ENCODE data around the gene HNF1A. TPM values are rescaled to one million over a fixed set of nuclear protein-coding genes. Genes with fewer than 3 reads are reported as not detected.

HNF1A gene
- total RNA-seq, 2 donors from 2014 or later, result 0.24 to 0.42 TPM

DNA sequence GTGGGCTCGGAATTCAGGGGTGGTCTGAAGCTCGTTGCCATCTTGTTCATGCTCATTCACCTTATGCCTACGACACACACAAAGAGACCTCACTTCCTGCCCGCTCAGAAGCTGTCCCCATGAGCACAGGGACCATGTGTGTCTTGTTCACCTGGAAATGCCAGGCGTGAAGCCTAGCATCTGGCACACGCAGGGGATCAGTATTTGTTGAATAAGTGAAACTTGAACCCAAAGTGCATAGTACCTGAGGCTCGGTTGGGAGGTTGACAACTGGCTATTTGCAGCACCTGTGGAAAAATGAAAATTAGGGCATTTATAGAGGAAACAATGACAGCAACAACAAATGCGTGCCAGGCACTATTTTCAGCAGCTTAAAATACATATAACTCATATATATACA, 32.5 kb downstream of the HNF1A start:
- no peaks in the 10 kb centered on the region for H3K9me3 Mint-ChIP-seq
- H3K36me3 Mint-ChIP-seq (ENCODE audit: low read depth), result peaks cover 45% of the 10 kb centered on the region
- 92 to 96% methylated on average over 7 of the region's 8 CpGs for WGBS, 2 experiments (ENCODE audit: insufficient coverage in 1 of 2, insufficient read length in 1 of 2)
- no peak overlapping the region for H3K27ac Mint-ChIP-seq
- H3K4me3 Mint-ChIP-seq, result no peak overlapping the region
- Histone ChIP-seq H3K36me3 (ENCODE audit: control insufficient read depth, insufficient read depth, low read length) (peaks cover 51% of the 10 kb centered on the region), H3K27ac (ENCODE audit: low read depth, low read length) (no peak overlapping the region), H3K9me3 (ENCODE audit: control insufficient read depth, low read length) (no peaks in the 10 kb centered on the region), H3K9ac (ENCODE audit: extremely low read depth, low read length, poor library complexity, severe bottlenecking) (no peak overlapping the region), H3K4me3 (ENCODE audit: low read length) (no peak overlapping the region), H3K4me1 (ENCODE audit: control insufficient read depth, insufficient read depth, low read length) (no peaks in the 10 kb centered on the region), H3K27me3 (ENCODE audit: control insufficient read depth, insufficient read depth, low read length, poor library complexity, severe bottlenecking) (no peaks in the 10 kb centered on the region)
- no peak for TF ChIP-seq CTCF (conservative IDR thresholded peaks at IDR 0.05)
- peaks cover 8% of the 10 kb centered on the region for H3K4me1 Mint-ChIP-seq
- no peaks in the 10 kb centered on the region for H3K27me3 Mint-ChIP-seq (ENCODE audit: insufficient read depth)
- DNase-seq, result no peak

DNA sequence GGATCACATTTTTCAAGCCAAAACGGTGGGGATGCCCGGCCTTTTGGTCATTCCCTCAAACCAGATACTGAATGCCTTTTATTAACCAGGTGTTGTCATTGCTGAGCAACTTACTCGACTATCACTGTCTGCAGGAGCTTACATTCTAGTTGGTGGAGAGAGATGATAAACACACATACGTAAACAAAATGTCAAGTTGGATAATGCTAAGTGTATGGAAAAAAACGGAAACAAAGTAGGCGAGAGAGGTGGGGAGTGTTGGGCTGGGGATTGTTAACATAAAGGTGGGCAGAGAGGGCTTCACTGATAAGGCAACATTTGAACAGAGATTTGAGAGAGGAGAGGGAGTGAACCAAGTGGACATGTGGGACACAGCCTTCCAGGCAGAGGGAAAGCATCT, 33.5 kb downstream of the HNF1A start:
- no peak overlapping the region for H3K27ac Mint-ChIP-seq
- 91 to 99% methylated on average over 4 to 6 of the region's 6 CpGs for WGBS, 2 experiments (ENCODE audit: insufficient coverage in 1 of 2, insufficient read length in 1 of 2)
- no peaks in the 10 kb centered on the region for H3K9me3 Mint-ChIP-seq

DNA sequence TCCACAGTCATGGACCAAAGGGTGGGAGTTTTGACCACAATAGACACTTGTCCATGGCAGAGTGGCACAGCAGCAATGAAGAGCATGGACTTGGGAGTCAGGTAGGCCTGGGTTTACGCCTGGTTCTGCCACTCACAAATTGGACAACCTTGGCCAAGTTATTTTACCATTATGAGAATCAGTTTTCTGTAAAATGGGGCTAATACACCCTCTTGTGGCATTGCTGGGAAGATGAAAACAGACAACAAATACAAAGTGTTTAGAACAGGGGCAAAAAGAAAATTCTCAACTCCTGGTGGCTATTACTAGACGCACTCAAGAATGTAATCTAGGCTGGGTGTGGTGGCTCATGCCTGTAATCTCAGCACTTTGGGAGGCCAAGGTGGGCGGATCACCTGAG, 35.4 kb downstream of the HNF1A start:
- TF ChIP-seq CTCF (conservative IDR thresholded peaks at IDR 0.05), result peak; percentile 13
- Mint-ChIP-seq H3K27ac (no peak overlapping the region), H3K4me3 (no peak overlapping the region), H3K9me3 (peaks cover 4% of the 10 kb centered on the region), H3K36me3 (ENCODE audit: low read depth) (peaks cover 27% of the 10 kb centered on the region), H3K27me3 (ENCODE audit: insufficient read depth) (no peaks in the 10 kb centered on the region), H3K4me1 (peaks cover 8% of the 10 kb centered on the region)
- Histone ChIP-seq H3K4me3 (ENCODE audit: low read length) (no peak overlapping the region), H3K9ac (ENCODE audit: extremely low read depth, low read length, poor library complexity, severe bottlenecking) (no peak overlapping the region), H3K36me3 (ENCODE audit: control insufficient read depth, insufficient read depth, low read length) (peaks cover 31% of the 10 kb centered on the region), H3K9me3 (ENCODE audit: control insufficient read depth, low read length) (peaks cover under 1% of the 10 kb centered on the region), H3K27ac (ENCODE audit: low read depth, low read length) (no peak overlapping the region), H3K4me1 (ENCODE audit: control insufficient read depth, insufficient read depth, low read length) (no peaks in the 10 kb centered on the region), H3K27me3 (ENCODE audit: control insufficient read depth, insufficient read depth, low read length, poor library complexity, severe bottlenecking) (no peaks in the 10 kb centered on the region)
- 96 to 100% methylated on average over 1 to 3 of the region's 3 CpGs for WGBS, 2 experiments (ENCODE audit: insufficient coverage in 1 of 2, insufficient read length in 1 of 2)
- DNase-seq, result no peak

More for the DNA sequence above, 33.5 kb downstream of the HNF1A start:
- Histone ChIP-seq H3K9ac (ENCODE audit: extremely low read depth, low read length, poor library complexity, severe bottlenecking) (no peak overlapping the region), H3K27ac (ENCODE audit: low read depth, low read length) (no peak overlapping the region), H3K4me3 (ENCODE audit: low read length) (no peak overlapping the region), H3K36me3 (ENCODE audit: control insufficient read depth, insufficient read depth, low read length) (peaks cover 45% of the 10 kb centered on the region), H3K4me1 (ENCODE audit: control insufficient read depth, insufficient read depth, low read length) (no peaks in the 10 kb centered on the region), H3K9me3 (ENCODE audit: control insufficient read depth, low read length) (no peaks in the 10 kb centered on the region), H3K27me3 (ENCODE audit: control insufficient read depth, insufficient read depth, low read length, poor library complexity, severe bottlenecking) (no peaks in the 10 kb centered on the region)
- Mint-ChIP-seq H3K36me3 (ENCODE audit: low read depth) (peaks cover 43% of the 10 kb centered on the region), H3K4me1 (peaks cover 8% of the 10 kb centered on the region), H3K27me3 (ENCODE audit: insufficient read depth) (no peaks in the 10 kb centered on the region), H3K4me3 (no peak overlapping the region)
- no peak for TF ChIP-seq CTCF (conservative IDR thresholded peaks at IDR 0.05)
- DNase-seq, result no peak

Data from endodermal cell (in vitro differentiated cells).